Uterus (tissue), 2 donors: Measurements from ENCODE around the gene HOXB2.

Experiments
- POLR2A ChIP-seq, 2 donors: fragments of 450-650 bp; IDR thresholded peaks; one replicate each; pipeline ENCODE4 v1.6.1; 2016; ENCODE audit warnings: antibody characterized with exemption in 2 of 2, mild to moderate bottlenecking in 1 of 2, moderate library complexity in 1 of 2
- TF ChIP-seq, protein P1 (sequence below), 4 experiments: fragments of 200-600 bp in 2 of 4; fragments of 450-650 bp in 2 of 4; sonication (generic) in 2 of 4; IDR thresholded peaks; one replicate each; pipeline ENCODE4 v1.5.1; 2016 to 2019; ENCODE audit warnings: antibody characterized with exemption in 4 of 4, mild to moderate bottlenecking in 2 of 4, moderate library complexity in 1 of 4

DNA sequence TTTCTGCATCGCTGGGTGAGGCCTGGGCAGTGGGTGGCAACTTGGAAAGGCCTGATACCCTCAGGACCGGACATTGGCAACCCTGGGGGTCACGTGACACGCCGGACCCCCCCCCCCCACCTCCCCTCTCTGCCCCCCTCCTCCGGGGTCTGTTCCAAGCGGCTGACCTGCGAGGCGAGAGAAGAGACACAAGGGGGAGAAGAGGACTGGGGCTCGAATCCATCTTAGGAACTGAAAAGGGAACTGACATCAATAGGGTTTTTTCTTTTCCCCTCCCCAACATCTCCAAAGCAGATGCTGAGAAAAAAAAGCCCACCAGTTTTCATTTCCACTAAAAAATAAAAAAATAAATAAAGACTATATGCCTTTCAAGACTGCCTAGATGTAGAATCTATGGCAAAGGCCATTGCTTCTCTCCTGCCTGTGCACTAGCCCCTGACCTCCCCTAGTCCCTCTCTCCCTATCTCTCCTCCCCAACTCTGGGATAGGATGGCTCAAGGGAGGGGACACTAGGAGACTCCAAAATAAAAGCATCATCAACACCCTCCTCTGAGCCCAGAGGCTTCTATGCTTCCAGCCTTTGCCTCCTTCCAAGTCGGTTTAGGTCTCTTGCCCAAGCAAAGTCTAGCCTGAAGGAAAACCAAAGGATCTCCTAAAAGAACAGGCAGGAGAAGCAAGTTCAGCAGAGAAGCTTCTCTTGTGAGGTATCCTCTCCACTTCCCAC, 7.7 kb upstream of the HOXB2 start:
- TF ChIP-seq POLR2A (IDR thresholded peaks at IDR 0.05): no peak
- TF ChIP-seq, protein P1, sequence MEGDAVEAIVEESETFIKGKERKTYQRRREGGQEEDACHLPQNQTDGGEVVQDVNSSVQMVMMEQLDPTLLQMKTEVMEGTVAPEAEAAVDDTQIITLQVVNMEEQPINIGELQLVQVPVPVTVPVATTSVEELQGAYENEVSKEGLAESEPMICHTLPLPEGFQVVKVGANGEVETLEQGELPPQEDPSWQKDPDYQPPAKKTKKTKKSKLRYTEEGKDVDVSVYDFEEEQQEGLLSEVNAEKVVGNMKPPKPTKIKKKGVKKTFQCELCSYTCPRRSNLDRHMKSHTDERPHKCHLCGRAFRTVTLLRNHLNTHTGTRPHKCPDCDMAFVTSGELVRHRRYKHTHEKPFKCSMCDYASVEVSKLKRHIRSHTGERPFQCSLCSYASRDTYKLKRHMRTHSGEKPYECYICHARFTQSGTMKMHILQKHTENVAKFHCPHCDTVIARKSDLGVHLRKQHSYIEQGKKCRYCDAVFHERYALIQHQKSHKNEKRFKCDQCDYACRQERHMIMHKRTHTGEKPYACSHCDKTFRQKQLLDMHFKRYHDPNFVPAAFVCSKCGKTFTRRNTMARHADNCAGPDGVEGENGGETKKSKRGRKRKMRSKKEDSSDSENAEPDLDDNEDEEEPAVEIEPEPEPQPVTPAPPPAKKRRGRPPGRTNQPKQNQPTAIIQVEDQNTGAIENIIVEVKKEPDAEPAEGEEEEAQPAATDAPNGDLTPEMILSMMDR (IDR thresholded peaks at IDR 0.05): no peak
